GM21447 (cell line): ENCODE results near the gene EEF1AKMT2.
"Not testable (repeated sequence)": the region's sequence is repeated elsewhere in the genome, so short reads cannot be mapped to it uniquely, and the experiment has no call there.

Experiments used
- ATAC-seq: cut with Tn5 transposase; IDR thresholded peaks from one replicate; pipeline ENCODE4 v1.9.1; 2021; ENCODE audit not compliant: unreplicated experiment

EEF1AKMT2 gene

GRCh38 chr10:124756156-124756903 is 35.4 kb downstream of the EEF1AKMT2 start:
- ATAC-seq, result no peak

GRCh38 chr10:124755581-124755980 is 36.1 kb downstream of the EEF1AKMT2 start:
- ATAC-seq, result no peak

- no peak for ATAC-seq
These were observed 37.5 kb downstream of the EEF1AKMT2 start for GRCh38 chr10:124754227-124754626.

GRCh38 chr10:124748953-124749645 is 42.6 kb downstream of the EEF1AKMT2 start:
- peak; percentile 40 for ATAC-seq

GRCh38 chr10:124748166-124748565 is 43.5 kb downstream of the EEF1AKMT2 start:
- ATAC-seq, result no peak

GRCh38 chr10:124747745-124748144 is 43.9 kb downstream of the EEF1AKMT2 start:
- ATAC-seq, result no peak

- no peak for ATAC-seq
These were observed 44.7 kb downstream of the EEF1AKMT2 start for GRCh38 chr10:124746992-124747391.

GRCh38 chr10:124746447-124746846 is 45.2 kb downstream of the EEF1AKMT2 start:
- not testable (repeated sequence) for ATAC-seq

- no peak for ATAC-seq
These were observed 46.0 kb downstream of the EEF1AKMT2 start for GRCh38 chr10:124745673-124746072.

GRCh38 chr10:124745252-124745651 is 46.4 kb downstream of the EEF1AKMT2 start:
- ATAC-seq, result no peak

- ATAC-seq, result peak; percentile 50
These were observed 47.3 kb downstream of the EEF1AKMT2 start, which contains the start of gene FAM53B for GRCh38 chr10:124744102-124745050. FAM53B (minus strand) TSS chr10:124744378; CDS start chr10:124706713, 37,665 bp downstream.

GRCh38 chr10:124743191-124744101 is 48.2 kb downstream of the EEF1AKMT2 start:
- no peak for ATAC-seq

- ATAC-seq, result no peak
These were observed 49.1 kb downstream of the EEF1AKMT2 start for GRCh38 chr10:124742413-124743190.

- ATAC-seq, result no peak
These were observed 49.7 kb downstream of the EEF1AKMT2 start for GRCh38 chr10:124741922-124742412.

- ATAC-seq, result peak; percentile 46
These were observed 50.3 kb downstream of the EEF1AKMT2 start for GRCh38 chr10:124741281-124741921.

GRCh38 chr10:124740369-124741280 is 51.1 kb downstream of the EEF1AKMT2 start:
- ATAC-seq, result peak; percentile 18

- no peak for ATAC-seq
These were observed 51.7 kb downstream of the EEF1AKMT2 start for GRCh38 chr10:124739986-124740368.
